NCI-H446 treated with DMSO at 0.1 percent for 48 hours (cell line): ENCODE data around the gene OAS2.

Experiments
- DNase-seq: peaks from one replicate; lab custom pipeline; 2025; lab: John Stamatoyannopoulos, UW

OAS2 gene, protein sequence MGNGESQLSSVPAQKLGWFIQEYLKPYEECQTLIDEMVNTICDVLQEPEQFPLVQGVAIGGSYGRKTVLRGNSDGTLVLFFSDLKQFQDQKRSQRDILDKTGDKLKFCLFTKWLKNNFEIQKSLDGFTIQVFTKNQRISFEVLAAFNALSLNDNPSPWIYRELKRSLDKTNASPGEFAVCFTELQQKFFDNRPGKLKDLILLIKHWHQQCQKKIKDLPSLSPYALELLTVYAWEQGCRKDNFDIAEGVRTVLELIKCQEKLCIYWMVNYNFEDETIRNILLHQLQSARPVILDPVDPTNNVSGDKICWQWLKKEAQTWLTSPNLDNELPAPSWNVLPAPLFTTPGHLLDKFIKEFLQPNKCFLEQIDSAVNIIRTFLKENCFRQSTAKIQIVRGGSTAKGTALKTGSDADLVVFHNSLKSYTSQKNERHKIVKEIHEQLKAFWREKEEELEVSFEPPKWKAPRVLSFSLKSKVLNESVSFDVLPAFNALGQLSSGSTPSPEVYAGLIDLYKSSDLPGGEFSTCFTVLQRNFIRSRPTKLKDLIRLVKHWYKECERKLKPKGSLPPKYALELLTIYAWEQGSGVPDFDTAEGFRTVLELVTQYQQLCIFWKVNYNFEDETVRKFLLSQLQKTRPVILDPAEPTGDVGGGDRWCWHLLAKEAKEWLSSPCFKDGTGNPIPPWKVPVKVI

DNA sequence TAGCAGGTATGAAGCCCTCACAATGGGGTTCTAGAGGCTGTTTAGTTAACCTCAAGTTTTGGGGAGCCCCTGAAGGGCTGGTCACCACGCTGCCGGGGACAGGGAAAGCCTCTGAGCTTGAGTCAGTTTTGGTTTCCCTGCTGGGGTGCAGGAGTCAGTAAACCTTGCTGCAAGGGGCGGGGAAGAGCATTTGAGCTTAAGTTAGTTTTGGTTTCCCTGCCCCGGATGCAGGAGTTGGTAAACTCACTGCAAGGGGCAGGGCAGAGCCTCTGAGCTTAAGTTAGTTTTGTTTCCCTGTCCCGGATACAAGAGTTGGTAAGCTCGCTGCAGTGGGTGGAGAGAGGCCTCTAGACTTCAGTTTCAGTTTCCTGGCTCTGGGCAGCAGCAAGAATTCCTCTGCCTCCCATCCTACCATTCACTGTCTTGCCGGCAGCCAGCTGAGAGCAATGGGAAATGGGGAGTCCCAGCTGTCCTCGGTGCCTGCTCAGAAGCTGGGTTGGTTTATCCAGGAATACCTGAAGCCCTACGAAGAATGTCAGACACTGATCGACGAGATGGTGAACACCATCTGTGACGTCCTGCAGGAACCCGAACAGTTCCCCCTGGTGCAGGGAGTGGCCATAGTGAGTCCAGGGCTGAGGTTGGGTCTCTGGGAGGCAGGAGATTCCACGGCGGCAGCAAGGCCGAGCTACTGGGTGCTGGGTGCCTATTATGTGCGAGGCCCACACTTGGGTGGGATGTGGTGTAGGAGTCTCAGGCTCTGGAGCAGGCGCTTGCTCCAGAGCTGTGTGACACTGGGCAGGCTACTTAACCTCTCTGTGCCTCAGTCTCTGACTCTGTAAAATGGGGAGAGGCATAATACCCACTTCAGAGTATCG lies at the start of gene OAS2:
TSS of gene OAS2 (plus strand) at position 357 of the 878 bp plus-strand sequence. CDS start at position 447, 90 bp downstream.
- no peak for DNase-seq

DNA sequence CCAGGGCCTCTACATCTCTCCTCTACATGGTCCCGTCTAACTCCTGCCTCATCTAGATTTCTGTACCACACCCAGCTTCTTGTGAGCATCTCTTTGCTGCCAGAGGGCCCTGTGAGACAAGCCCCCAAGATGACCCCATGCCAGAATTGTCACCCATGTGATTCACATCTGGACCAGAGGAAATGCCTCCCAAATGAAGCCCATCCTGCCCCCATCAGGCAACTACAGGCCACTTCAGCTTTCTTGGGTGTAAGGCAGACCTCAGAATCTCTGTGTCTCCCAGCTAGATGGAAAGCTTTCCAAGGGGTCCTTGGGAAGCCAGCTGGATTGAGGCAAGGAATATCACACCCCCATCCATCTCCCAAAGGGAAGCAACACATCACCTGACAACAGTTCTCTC lies 49.3 kb upstream of the OAS2 start:
- no peak for DNase-seq

- DNase-seq: no peak
Measured at GRCh38 chr12:112929715-112930114, 48.6 kb upstream of the OAS2 start.

GRCh38 chr12:112930350-112930749 lies 48.0 kb upstream of the OAS2 start:
- DNase-seq: no peak

DNA sequence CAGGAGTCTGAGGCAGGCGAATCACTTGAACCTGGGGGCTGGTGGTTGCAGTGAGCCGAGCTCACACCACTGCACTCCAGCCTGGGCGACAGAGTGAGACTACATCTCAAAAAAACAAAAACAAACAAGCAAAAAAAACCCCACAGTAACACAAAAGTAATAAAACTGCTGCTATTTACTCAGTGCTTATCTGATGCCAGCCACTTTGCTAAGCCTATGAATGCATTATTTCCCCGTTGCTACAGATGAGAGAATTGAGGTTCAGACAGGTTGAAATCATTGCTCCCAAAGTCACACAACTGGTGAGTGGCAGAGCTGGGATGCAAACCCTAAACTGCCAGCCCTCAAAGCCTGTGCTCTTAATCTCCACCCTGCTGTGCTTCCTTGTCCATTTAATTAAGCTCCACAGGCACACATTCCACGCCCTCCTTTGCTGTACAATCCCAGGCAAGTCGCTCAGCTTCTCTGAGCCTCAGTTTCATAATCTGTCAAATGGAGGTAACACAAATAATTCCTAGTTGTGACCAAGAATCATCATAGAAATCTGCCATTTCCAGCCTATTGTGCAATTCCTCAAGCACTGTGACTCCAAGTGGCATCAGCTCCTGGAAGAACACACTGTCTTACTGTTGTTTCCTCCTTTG lies 45.7 kb upstream of the OAS2 start:
- DNase-seq: no peak

- DNase-seq: no peak
Measured at GRCh38 chr12:112933129-112933505, 45.2 kb upstream of the OAS2 start.

GRCh38 chr12:112936264-112936663 lies 42.1 kb upstream of the OAS2 start:
- no peak for DNase-seq

- no peak for DNase-seq
Measured at GRCh38 chr12:112936927-112937326, 41.4 kb upstream of the OAS2 start.

- DNase-seq: no peak
Measured at GRCh38 chr12:112937741-112938719, 40.3 kb upstream of the OAS2 start, which contains the start of gene OAS3. Gene OAS3, plus strand, starts transcription at chr12:112938474. Its CDS starts 57 bp downstream, at chr12:112938531.

DNA sequence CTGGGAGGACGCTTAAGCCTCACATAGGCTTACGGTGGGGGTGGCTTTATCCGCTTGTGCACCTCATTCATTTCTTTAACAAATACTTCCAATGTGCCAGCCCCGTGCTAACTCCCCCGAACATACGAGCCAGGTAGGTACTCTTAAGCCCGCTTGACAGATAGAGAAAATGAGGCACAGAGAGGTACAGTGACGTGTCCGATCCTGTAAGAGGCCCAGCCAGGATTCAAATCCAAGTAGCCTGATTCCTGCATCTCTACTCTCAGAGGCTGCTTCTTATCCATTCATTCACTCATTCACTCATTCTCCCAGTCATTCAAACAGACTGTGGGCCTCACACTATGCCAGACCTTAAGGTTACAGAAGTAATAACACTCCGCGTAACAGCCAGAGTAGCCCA lies 39.6 kb upstream of the OAS2 start:
- DNase-seq: no peak

- no peak for DNase-seq
Measured at GRCh38 chr12:112939761-112940381, 38.4 kb upstream of the OAS2 start.

DNA sequence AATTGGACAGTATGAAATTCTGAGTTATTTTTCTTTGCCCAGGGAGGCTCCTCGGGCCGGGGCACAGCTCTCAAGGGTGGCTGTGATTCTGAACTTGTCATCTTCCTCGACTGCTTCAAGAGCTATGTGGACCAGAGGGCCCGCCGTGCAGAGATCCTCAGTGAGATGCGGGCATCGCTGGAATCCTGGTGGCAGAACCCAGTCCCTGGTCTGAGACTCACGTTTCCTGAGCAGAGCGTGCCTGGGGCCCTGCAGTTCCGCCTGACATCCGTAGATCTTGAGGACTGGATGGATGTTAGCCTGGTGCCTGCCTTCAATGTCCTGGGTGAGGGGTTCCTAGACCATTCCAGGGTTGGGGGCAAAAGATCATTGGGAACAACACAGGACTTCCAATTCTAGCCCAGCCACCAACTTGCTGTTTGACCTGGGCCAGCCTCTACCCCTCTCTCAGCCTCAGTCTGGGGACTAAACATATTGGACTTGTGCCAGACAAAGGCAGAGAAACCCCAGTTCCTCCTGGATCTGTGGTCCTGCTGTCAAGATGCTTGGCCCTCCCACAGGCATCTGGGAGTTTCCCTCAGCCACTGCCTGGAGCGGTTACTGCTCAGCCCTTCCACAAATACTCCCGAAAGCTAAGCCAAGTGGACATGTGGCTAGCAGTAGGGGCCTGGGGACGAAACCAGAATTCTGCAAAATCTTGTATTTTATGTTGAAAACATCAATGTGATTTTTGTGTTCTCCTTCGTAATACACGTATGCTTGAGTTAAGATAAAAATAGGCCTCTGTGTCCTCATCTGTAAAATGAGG lies 36.6 kb upstream of the OAS2 start:
- DNase-seq: peak; percentile 5

DNA sequence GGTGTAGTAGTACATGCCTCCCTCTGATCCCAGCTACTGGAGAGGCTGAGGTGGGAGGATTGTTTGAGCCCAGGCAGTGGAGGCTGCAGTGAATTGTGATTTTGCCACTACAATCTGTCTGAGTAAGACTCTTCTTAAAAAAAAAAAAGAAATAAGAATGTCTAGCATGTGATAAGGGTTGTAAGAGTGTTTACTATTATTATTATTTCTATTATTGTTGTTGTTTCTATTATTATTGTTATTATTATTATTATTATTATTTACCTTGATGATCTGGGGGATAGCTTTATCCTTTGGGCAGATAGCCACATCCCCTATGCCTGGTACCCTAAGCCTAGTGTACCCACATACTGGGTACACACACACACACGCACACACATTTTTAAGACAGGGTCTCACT lies 35.7 kb upstream of the OAS2 start:
- no peak for DNase-seq

- no peak for DNase-seq
Measured at GRCh38 chr12:112944024-112944690, 34.2 kb upstream of the OAS2 start.

DNA sequence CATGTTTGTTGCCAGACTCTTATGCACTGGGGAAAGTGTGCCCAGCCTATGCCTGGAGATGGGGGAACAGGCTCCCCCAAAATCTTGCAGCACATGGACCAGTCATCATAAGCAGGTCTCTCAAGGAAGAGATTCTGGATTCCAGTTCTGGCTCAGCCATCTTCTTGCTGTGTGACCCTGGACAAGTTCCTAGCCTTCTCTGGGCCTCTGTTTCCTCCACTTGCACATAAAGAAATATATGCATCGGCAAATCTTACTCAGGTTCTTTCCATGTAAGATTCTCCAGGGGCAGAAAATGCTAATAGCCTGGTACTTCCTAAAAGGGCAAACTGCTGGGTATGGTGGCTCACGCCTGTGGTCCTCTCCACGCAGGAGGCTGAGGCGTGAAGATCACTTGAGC lies 32.8 kb upstream of the OAS2 start:
- DNase-seq: no peak

DNA sequence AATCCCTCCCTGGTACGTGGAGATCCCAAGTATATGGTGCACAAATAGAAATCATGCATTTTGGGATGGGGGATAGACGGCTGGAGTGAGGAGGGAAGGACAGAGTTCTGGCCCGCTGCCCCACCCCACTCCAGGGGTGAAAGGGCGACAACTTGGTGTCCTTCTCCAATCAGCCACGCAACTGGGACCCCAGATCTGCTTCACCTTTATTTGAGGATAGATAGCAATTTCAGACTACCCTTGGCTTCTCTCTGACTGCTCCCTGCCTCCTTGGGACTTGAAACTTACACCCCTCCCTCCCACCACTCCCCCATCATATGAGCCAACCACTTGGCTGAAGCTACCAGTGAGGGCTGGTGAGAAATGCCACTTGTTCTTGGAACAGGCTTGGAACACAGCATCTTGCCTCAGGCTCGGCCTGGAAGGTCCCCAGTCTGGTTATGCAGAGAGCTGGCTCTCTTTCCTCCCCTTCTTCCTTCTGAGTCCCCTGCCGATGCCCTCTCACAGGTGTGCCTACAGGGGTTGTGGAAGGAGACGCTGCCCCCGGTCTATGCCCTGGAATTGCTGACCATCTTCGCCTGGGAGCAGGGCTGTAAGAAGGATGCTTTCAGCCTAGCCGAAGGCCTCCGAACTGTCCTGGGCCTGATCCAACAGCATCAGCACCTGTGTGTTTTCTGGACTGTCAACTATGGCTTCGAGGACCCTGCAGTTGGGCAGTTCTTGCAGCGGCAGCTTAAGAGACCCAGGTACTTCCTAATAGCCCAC lies 31.9 kb upstream of the OAS2 start:
- peak; percentile 6 for DNase-seq

DNA sequence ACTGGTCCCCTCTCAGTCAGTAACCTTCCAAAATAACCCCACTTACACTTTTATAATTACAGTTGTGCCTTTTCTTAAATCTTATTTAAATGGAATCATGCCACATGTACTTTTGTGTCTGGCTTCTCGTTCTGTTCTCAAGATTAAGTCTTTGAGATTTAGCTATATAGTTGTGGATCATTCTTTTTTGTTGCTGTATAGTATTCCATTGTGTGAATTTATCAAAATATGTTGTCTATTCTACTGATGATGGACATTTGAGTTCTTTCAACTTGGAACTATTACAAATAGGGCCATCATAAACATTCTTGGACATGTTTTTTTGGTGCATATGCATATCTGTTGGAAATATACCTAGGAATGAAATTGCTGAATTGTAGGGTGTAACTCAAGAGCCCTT lies 31.0 kb upstream of the OAS2 start:
- no peak for DNase-seq

DNA sequence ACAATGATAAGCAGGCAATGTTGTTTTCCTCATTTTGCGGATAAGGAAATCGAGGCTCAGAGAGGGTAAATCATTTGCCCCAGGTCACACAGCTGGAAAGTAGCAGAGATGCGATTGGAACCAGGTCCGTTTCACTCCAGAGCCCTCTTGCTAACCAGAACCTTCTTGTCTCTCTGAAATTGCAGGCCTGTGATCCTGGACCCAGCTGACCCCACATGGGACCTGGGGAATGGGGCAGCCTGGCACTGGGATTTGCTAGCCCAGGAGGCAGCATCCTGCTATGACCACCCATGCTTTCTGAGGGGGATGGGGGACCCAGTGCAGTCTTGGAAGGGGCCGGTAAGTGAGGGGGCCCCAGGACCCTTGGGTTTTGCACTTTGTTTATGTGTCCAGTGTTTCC lies 30.6 kb upstream of the OAS2 start:
- no peak for DNase-seq
